ENCODE data around the gene SMPD3.

SMPD3 gene

DNA sequence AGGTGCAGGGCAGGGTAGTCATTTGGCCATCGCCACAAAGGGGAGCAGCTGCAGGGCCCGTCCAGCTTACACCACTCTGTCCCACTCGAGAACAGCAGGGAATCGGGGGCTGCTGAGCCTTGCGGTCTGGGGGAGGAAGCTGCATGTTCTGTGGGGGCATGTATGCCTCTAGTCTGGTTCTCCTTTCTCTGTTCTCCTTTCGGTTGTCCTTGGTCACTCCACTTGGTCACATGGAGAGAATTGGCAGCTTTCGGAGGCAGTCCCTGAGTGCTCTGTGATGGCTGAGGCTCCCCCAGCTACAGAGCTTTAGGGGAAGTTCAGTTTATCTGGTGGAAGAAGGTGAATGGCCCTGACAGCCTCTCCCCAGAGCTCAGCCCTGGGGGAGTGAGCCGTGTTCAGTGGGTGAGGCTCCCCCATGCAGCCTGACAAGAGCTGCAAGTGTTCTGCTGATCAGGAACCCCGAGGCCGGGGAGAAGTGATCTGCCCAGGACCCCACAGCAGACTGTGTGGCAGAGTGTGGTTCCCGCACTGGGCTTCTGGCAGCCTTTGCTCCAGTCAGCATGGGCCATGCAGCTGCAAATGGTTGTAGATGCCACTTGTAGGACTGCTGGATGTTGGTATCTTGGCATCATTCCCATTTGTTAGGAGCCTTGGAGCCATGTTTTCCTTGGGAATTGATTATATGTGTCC lies 22.3 kb upstream of the SMPD3 start:
- no peak for DNase-seq (ENCODE audit: low read depth)

DNA sequence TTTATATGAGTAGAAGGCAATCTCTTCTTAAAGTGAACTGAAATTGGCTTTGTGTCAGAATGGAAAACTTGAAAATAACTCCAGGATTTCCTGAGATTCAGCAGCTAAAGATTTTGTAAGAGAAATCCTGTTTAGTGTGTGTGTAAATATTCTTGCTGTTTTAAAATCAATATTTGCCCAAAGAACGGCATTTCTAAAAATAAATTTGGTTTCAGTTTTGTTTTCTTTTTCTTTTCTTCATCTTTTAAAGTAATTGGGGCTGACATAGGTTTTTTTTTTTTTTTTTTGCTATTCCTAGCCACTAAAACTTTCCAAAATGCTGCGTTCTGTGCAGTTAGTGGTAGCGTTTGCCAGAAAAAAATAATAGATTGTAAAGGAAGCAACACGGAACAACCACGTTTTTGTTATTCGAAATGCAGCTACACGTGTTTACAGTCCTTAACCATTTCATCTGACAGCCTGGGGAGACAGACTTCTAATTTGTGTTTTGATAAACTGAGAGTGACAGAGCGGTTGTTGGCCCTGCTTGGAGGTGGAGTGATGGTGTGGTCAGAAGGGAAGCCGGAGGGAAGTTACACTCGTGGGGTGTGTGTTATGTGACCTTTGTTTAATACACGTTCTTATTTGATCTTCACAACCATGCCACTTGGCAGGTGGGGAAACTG lies 21.6 kb upstream of the SMPD3 start:
- DNase-seq (ENCODE audit: low read depth): no peak

DNA sequence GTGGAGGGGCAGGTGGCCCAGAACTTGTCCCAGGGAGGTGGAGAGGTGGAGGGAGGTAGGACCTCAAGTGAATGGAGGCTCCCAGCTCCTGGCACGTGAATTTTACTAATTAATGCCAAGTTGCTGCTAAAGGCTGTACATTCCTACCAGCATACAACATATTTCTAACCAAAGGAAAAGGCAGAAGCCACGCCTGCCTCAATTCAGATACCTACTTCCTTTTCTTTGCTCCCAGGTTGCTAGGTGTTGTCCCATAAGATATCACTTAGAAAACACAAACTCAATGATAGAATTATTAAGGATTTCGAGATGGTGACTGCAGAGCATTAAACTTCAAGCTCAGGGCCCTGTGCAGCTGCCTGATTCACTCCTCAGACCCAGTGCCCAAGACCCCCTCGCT lies 20.5 kb upstream of the SMPD3 start:
- no peak for DNase-seq (ENCODE audit: low read depth)

DNA sequence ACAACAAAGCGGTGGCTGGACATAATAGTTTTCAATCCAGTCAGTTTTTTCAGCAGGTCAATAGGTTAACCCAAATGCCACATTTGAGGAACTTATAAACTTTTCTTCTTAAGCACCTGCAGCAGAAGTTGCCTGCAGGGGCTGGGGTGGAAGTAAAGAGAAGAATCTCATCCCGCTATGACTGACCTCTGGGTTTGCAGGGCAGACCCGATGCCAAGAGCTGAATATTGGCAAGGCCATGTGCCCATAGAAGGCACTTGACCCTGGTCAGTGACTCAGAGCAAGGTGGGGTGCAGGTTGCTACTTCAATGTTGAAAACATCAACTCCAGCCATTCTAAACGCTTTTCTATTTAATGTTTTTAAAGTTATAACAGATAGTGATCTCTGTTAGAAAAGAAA lies 17.9 kb upstream of the SMPD3 start:
- DNase-seq (ENCODE audit: low read depth): no peak

DNA sequence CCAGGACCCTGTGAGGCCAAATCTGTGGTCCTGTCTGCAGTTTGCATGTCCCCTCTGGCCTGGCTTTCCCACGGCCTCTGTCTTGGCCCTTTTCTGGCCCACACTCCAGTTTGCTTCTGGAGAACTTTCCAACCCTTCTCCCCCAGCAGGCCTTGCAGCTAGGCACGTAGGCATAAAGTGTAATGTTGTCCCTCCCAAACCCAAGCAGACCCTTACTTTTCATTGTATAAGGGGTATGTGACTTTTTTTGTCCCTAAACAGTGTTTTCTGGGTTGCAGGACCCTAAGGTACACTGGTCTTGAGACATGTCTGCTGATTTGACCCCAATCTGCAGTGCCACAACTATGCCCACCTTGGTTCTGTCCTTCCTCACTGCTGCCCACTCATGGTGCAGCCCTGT lies 15.6 kb upstream of the SMPD3 start:
- DNase-seq (ENCODE audit: low read depth): no peak

DNA sequence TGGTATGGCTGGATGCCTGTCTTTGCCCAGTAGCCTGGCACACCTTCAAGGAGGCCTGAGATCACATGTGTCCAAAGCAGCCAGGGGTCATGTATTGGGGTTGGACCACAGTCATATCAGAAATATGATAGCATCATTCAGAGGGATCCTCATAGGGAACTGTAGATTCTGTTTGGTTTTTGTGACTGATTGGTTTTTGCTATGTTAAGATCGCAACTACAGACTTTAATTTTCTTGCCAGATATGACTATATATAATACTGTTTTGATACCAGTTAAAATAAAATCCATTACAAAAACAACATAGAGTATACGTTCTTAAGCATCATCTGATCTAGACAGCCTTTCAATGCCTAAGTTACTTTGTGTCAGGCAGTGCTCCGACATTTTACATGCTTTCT lies 11.8 kb upstream of the SMPD3 start:
- no peak for DNase-seq (ENCODE audit: low read depth)

DNA sequence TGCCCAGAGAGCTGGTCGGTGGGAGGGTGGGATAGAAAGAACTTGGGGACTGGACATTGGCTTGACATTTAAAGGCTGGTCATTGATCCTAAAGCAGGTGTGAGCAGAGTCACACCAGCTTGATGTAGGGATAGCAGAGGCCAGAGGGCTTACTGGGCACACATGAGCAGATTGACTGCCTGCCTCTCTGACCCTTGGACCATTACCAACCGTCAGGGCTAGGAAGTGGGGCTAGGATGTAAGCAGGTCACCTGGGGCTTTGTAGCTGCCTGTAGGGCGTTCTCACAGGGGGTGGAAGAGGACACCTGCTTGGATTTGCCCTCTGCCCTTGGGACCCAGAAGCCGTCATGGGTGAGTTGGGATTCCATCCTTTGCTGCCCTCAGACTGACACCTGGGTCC lies 11.1 kb upstream of the SMPD3 start:
- no peak for DNase-seq (ENCODE audit: low read depth)

DNA sequence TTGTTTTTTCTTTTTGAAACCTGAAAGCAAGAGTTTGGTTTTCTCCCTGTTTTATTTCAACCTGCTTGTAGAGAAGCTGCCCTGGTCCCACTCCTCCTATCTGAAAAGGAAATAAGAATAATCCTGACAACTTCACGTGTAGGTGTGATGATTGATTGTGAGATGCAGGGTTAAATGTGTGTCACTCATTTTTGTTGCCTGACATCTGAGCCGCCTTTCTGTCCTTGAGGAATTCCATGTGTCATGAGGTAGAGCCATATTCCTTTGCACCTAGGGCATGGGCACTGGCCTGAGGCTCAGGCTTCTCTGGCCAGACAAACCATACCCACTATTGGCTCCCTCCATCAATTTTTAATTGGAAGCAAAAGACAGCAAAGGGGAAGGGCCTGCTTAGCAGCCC lies 10.2 kb upstream of the SMPD3 start:
- no peak for DNase-seq (ENCODE audit: low read depth)

DNA sequence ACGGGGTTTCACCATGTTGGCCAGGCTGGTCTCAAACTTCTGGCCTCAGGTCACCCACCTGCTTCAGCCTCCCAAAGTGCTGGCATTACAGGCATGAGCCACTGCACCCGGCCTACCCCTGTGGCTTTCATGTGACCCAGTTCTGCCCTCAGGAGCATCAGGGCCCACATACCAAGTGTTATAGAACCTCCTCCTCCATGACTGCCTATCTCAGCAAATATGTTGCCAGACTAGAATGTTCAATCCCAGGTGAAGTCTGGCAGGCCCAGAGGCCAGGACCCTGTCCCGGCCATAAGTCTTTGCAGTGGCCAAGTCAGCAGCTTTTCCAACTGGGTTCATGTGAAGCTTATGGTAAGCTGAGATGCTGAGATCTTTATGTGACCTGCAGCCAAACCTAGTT lies 9.8 kb upstream of the SMPD3 start:
- no peak for DNase-seq (ENCODE audit: low read depth)

DNA sequence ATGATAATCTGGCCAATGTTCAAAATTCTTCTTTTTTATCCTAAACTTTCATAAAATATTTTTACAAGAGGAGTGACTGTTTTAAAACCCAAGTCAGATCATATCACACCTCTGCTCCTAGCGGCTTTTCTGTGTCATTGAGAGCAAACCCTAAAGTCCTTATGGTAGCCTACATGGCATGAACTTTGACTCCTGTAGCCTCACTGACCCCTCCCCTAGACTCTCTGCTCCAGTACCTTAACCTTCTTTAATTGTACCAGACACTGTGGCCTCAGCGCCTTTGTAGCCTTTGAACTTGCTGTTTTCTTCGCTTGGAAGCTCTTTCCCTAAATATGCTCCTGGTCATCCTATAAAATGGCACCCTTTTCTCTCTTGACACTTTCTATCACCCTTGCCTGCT lies 7.3 kb upstream of the SMPD3 start:
- DNase-seq (ENCODE audit: low read depth): no peak

DNA sequence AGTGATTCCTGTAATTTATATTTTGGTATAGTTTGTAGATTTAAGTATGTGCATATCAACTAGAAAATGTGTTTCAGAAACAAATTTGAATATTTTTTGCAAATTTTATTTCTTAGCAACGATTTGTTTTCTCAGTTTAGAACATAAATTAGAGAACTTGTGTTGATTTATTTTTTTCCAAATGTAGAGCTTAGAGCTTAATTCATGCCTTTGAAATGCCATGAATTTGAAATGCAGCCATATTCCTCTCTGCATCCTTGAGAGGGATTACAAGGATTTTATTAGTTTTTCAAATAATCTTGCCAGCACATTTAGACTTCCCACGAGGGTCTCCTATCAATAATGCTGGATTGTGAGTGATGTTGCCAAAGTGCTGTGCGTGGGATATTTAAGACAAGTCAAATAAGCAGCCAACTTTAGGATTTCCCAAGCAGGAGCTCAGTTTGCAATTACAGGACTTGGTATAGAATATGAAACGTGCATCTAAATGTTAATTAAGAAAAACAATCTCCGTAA lies 6.7 kb upstream of the SMPD3 start:
- no peak for DNase-seq (ENCODE audit: low read depth)

DNA sequence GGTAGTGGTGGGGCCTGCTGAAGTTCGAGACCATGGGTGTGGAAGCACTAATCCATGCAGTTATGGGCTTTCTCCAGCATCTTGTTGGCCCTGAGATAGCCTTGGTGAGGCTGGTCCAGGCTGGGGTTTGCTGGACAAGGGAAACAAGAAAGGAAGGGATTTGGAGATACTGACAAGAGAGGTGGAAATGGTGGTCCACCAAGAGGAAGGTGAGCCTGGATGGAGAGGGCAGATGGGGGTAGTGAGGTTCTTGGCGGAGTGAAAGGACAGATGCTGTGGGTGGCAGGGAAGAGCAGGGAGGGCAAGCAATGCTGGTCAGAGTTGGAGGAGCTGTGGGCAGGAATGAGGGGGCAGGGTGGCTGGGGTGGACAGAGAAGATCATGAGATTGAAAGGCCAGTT lies 5.5 kb upstream of the SMPD3 start:
- DNase-seq (ENCODE audit: low read depth): no peak

DNA sequence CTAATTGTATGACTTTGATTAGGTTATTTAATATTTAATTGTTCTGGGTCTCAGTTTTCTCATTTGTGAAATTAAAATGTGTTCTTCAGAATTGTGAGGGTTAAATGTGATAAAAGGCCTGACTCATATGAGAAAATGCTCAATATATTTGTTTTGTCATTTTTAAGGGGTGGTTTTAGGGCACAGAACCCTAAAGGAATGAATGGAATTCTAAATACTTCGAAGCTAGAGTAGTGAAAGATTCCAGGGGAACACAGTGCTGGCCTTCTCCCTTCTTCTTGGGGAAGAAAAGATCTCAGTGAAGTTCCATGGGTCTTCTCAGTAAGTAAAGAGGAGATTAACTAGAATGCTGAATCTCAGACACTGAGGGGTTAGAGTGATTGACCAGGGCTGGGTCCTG lies 3.9 kb upstream of the SMPD3 start:
- DNase-seq (ENCODE audit: low read depth): peak; percentile 83

DNA sequence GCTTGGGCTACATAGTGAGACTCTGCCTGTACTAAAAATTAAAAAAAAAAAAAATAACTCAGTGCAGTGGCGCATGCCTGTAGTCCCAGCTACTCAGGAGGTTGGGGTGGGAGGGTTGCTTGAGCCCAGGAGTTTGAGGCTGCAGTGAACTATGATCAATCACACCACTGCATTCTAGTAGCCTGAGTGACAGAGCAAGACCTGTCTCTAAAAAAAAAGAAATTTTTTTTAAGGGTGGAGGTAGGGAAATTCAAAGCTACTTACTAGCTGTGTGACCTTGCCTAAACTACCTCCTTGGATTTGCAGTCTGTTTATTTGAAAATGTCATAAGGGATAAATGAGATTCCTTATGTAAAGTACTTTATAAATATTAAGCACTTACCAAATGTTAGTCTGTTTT lies 3.4 kb upstream of the SMPD3 start:
- peak; percentile 43 for DNase-seq (ENCODE audit: low read depth)

DNA sequence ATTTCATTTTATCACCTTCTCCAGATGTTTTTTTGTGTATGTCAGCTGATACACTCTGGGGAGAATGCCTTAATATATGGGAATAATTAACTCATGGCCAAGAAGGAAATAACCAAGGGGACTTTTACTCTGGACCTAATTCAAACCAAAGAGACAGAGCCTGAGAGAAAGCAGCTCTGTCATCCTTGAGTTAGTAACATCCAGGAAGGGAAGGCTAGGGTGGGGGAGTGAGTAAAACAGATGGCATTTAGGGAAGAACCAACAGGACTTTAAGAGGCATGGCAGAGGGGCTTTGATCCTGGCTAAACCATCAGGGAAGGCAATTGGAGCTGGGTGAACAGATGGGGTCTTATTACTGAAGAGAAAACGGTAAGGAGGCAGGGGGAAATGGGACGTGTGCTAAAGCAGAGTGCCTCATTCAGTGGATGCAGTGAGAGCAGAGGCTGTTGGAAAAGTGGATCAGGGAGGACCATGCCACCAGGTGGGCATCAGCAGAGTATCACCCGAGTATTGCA lies 2.5 kb upstream of the SMPD3 start:
- peak; percentile 69 for DNase-seq (ENCODE audit: low read depth)

DNA sequence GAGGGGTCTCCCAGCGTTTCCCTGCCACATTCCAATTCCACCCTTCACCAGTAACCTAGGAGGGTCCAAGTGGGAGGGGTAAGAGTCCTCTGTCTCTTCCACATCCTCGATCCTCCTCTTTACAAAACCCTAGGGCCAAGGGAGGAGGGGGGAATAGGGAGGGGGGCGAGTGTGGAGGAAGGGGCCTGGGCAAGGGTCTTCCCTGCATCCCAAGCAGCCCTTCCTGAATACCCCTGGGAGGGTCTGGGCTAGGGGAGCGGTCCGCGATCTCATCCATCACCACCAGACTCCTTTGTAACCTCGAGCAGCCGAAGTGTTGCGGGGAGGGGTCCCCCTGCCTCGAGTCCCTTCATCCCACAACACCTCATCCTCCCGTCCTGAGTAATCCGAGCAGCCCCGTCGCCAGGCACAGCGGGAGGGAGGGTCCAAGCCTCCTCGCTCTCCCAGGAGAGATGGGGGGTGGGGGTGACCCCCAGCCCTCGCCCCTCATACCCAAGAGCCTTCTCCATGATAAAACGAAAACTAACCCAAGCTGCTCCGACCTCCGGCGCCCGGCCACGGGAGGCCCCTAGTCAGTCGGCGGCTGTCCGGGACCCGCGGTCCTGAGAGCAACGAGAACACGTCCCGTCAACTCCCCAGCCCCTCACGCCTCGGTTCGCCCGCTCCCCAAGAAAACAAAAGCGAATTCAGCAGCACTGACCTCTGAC lies 502 bp downstream of the SMPD3 start:
- DNase-seq (ENCODE audit: low read depth): no peak

DNA sequence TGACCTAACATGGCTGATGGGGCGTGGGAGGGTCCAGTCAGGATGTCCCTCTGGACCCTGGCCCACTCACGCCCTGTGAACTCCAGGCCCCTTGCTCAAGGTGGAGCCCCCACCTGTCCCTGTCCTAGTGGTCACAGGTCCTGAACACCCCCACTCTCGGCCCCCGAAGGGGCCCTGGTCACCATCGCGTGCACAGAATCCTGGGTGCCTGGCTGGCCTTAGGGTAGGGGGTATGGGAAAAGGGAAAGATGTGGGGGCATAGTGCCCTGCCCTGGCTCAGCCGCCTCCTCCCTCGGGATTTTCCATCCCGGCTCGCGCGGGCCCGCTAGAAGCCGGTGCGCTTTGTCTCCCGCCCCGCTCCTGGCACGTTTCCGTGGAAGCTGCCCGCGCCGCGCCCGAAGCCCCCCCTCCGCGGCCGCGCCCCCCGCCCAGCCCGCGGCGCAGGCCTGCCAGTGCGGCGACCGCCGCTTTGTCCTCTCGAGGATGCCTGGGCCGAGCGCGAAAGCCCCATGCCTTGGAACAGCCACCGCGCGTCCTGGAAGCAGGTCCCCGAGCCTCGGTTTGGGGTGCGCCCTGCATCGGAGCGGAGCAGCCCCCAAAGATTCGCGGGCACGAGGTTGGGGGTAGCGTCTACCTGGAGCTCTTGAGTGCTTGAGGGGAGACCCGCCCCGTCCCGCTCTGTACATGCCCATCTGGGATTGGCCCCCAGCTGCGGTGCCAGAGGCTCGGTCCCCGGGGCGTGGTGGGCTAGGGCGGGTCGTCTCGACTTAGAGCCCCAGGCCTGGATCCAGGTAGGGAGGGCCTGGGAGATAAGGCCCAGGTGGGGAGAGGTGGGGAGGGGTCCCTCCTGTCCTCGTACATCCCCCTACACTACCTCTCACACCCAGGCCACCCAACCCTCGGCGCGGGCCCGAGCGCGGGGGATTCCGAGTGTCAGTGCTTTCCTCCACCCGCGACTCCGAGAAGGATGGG lies 1.3 kb downstream of the SMPD3 start:
- DNase-seq (ENCODE audit: low read depth): no peak

DNA sequence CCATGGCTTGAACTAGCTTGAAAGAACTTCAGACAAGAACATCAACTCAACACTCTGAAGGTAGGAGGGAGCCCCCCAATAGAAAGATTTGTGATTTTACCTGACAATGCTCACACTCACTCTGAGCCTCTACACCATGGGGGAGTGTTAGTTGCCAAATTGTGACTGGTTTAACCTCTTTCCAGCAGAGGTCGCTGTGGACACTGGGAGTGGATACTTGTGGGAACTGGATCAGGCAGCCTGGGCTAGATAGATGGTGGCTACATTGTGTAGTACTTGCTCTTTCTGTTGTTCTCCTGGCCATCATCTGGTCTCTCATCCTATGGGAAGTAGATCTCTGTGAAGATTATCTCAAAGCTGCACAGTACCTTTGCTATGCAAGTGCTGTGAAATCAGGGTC lies 2.9 kb downstream of the SMPD3 start:
- DNase-seq (ENCODE audit: low read depth): peak; percentile 64

DNA sequence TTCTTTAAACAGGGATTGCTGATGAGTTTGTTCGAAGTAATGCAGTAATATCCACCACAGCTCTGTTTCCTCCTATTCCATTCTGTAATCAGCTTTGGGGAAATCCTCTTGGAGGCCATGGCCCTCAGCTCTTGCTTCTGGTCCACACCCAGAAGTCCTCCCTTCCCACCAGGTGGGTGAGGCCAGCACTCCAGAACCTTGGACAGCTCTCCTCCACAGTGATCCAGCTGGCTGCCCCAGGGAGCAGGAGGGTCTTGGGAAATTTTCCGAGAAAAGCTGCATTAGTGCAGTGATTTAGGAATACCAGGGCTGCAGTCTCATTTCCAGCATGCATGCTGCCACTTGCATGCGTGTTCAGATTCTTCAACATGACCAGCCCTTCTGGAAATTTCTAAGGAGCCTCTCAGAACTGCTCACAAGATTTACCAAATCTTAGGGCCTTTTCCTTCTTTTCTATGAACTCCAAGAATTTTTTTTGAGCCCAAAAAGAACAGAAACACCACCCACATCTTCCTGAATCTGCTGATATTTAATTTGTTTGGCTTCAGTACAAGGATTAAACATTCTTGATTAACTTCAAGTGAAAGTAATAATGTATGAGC lies 4.2 kb downstream of the SMPD3 start:
- DNase-seq (ENCODE audit: low read depth): peak; percentile 56

DNA sequence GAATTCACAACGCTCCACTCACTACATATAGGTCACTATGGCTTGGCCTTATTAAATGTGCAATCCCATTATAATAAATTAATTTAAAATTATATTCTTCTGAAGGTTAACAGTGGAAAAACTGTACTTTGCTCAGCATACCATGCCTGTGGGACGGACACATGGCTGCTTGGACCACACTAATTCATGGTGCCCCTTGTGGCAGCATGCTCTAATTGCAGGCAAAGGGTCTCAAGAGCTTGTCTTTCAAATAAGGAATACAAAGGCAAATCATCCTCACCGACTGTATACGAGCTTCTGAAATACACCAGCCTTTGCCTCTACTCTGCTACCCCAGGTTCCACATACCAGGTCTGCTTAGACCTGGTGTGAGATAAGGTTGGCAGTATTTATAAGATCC lies 11.7 kb downstream of the SMPD3 start:
- no peak for DNase-seq (ENCODE audit: low read depth)

DNA sequence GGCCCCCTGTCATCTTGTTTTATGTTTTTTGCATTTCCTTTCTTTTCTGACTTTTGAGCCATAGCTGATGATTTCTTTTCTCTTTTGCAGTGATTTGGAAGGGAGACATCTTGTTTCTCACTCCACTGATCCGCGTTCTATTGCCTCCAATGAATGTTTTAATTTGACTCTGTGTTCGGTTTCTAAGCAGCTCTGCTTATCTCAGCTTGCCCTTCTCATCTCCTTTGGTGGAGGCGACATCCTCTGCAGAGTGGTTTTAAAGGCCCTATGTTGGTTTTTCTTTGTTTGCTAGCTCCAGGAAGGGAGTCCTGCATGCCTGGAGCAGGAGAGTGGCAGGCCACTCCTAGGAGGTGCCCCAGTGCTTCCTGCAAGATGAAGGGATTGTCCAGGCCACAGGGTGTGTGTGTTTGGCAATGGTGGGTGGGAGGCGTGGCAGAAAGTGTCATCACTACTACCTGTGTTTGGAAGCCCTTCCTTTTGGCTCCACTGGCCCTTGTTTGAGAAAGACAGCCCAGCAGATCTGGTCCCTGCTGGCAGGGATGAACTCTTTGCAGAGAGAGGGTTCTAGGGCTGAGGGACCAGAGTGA lies 13.6 kb downstream of the SMPD3 start:
- no peak for DNase-seq (ENCODE audit: low read depth)
